SJSA1 (cell line): ENCODE data around the gene FGF1. TPM values are rescaled to one million over a fixed set of nuclear protein-coding genes. Genes with fewer than 3 reads are reported as not detected.

Experiments used
- DNase-seq, 2 experiments: peaks; one replicate each; pipeline ENCODE4 v3.0.0-alpha.2; 2015 to 2020; ENCODE audit warnings: low spot score in 2 of 2, low read depth in 1 of 2
- H3K27ac ChIP-seq: fragments of 250-450 bp; sonication (Bioruptor Pico); 2 replicates; pipeline ENCODE4 v1.5.1; 2020; ENCODE audit warnings: mild to moderate bottlenecking, moderate library complexity
- H3K27me3 ChIP-seq: fragments of 250-450 bp; sonication (Bioruptor Pico); replicated peaks from 2 replicates; pipeline ENCODE4 v1.5.1; 2020; ENCODE audit warnings: mild to moderate bottlenecking, moderate library complexity
- H3K36me3 ChIP-seq: fragments of 250-450 bp; sonication (Bioruptor Pico); 2 replicates; pipeline ENCODE4 v1.5.1; 2020; ENCODE audit warnings: mild to moderate bottlenecking
- H3K4me1 ChIP-seq: fragments of 250-450 bp; sonication (Bioruptor Pico); replicated peaks from 2 replicates; pipeline ENCODE4 v1.6.1; 2021; ENCODE audit warnings: mild to moderate bottlenecking
- H3K4me3 ChIP-seq: fragments of 250-450 bp; sonication (Bioruptor Pico); 2 replicates; pipeline ENCODE4 v1.5.1; 2020; ENCODE audit warnings: mild to moderate bottlenecking
- H3K9me3 ChIP-seq: fragments of 250-450 bp; sonication (Bioruptor Pico); replicated peaks from 2 replicates; pipeline ENCODE4 v1.5.1; 2020; ENCODE audit warnings: mild to moderate bottlenecking
- total RNA-seq: library from RNA; depleted of rRNA; stranded (reverse); fragments of >200 nt; shearing (Covaris generic); gene quantifications from 2 replicates; pipeline ENCODE4 v1.2.3, GENCODE V29; 2014

The FGF1 gene
- total RNA-seq, 1 experiment from 2014 or later: 36.7 TPM

DNA sequence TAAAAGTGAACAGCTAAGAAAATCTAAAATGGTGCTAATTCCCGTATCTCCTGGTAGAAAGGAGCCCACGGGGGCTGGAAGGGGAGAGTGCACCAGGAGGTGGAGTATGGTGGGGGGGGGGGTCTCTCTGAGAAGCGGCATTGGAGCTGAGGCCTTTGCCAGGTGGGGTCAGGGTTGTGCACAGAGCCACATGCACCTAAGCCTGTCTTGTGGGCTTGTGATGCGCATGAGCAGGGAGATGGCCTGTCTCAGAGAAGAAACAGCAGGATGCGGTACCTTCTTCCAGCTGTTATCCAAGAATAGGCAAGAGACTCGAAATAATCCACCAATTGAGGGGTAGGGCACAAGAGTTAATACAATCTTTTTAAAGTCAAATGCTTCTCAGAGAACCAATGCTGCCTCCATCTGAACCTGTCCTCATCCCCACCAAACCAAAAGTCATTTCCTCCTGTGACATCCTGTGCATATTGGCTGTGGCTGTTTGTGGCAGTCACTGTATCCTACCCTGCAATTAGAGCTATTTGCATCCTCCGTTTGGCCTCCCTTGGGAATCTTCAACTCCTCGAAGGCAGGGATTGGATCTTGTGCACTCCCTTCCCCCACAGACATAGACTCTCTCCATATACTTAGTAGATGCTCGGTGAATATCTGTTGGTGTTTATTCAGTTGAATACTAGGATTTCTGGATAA, 45.4 kb downstream of the FGF1 start:
- H3K4me1 ChIP-seq: peaks cover 19% of the 10 kb centered on the region
- H3K4me3 ChIP-seq: no peak overlapping the region
- H3K9me3 ChIP-seq: no peaks in the 10 kb centered on the region

GRCh38 chr5:142639455-142639854, 46.4 kb downstream of the FGF1 start:
- H3K4me1 ChIP-seq: peaks cover 10% of the 10 kb centered on the region
- H3K27ac ChIP-seq: no peak overlapping the region
- no peak overlapping the region for H3K4me3 ChIP-seq
- no peaks in the 10 kb centered on the region for H3K9me3 ChIP-seq
- H3K27me3 ChIP-seq: no peaks in the 10 kb centered on the region
- H3K36me3 ChIP-seq: no peaks in the 10 kb centered on the region
- DNase-seq: no peak

More for the DNA sequence above, 45.4 kb downstream of the FGF1 start:
- H3K36me3 ChIP-seq: no peaks in the 10 kb centered on the region
- DNase-seq: no peak
- no peak overlapping the region for H3K27ac ChIP-seq
- no peaks in the 10 kb centered on the region for H3K27me3 ChIP-seq

- Histone ChIP-seq H3K4me1 (no peaks in the 10 kb centered on the region), H3K4me3 (no peak overlapping the region), H3K27ac (no peak overlapping the region), H3K27me3 (no peaks in the 10 kb centered on the region), H3K36me3 (no peaks in the 10 kb centered on the region), H3K9me3 (no peaks in the 10 kb centered on the region)
- no peak for DNase-seq
Observed at GRCh38 chr5:142637871-142638270, 48.0 kb downstream of the FGF1 start.

GRCh38 chr5:142636698-142637324, 49.1 kb downstream of the FGF1 start:
- no peaks in the 10 kb centered on the region for H3K36me3 ChIP-seq
- DNase-seq: no peak
- no peaks in the 10 kb centered on the region for H3K4me1 ChIP-seq
- no peak overlapping the region for H3K27ac ChIP-seq
- H3K27me3 ChIP-seq: no peaks in the 10 kb centered on the region
- H3K9me3 ChIP-seq: no peaks in the 10 kb centered on the region
- H3K4me3 ChIP-seq: no peak overlapping the region

DNA sequence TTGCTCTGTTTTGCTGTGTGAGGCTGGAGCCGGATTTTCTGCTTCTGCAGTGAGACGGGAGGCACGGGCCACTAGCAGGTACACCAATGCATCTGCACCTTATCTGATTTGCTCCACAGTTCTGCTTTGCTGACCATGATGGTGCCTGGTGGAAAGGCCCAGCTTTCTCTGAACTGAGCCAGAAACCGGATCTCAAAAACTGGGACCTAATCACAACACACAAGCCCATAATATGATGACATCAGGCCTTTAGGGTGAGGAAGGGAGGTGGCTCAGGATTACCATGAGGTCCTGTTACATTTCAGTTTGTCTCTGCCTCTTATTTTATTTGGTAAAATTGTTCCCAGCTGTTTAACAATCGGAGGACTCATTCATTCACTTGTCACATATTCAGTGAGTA, 49.8 kb downstream of the FGF1 start:
- no peaks in the 10 kb centered on the region for H3K27me3 ChIP-seq
- no peak overlapping the region for H3K4me3 ChIP-seq
- H3K4me1 ChIP-seq: peaks cover 4% of the 10 kb centered on the region
- no peaks in the 10 kb centered on the region for H3K36me3 ChIP-seq
- no peak for DNase-seq
- H3K9me3 ChIP-seq: no peaks in the 10 kb centered on the region
- H3K27ac ChIP-seq: no peak overlapping the region

DNA sequence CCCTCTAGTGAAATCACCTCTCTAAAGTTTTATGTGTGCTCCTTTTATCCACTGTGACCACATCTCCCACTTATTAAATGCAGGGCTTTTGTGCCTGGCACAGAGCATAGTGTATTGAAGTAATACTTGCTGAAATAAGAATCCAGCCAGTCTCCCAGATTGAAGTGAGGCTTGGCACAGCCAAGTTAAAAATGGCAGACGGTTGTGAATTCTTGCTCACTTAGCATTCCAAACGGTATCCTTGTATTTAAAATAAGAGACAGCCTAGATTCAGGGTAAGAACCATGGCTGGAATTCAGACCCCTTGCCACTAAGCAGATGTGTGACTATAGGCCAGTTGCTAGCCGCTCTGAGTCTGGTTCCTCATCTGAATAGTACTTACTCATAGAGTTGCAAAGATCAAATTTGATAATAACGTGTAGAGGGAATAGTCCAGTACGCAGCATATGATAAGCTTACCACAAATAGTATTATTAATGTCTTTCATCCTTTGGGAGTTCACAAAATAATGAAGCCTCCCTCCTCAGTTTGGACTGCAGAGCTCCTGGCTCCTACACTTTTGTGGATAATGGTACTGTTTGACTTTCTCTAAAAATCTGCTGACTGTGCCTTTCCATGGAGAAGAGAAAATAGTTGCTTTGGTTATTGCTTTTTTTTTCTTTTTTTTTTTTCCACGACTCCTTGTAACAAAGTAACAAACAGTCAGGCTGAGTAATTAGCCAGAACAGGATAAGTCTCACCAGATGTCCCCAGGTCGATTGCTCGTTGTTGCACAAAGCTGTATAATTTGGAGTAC, 51.5 kb downstream of the FGF1 start:
- Histone ChIP-seq H3K4me1 (peaks cover 7% of the 10 kb centered on the region), H3K36me3 (no peaks in the 10 kb centered on the region), H3K27ac (no peak overlapping the region), H3K27me3 (no peaks in the 10 kb centered on the region), H3K4me3 (no peak overlapping the region), H3K9me3 (no peaks in the 10 kb centered on the region)
- DNase-seq: no peak

GRCh38 chr5:142630927-142631539, 54.9 kb downstream of the FGF1 start:
- Histone ChIP-seq H3K27ac (no peak overlapping the region), H3K36me3 (no peaks in the 10 kb centered on the region), H3K4me3 (no peak overlapping the region), H3K9me3 (no peaks in the 10 kb centered on the region), H3K4me1 (peaks cover 10% of the 10 kb centered on the region), H3K27me3 (no peaks in the 10 kb centered on the region)
- DNase-seq: no peak

DNA sequence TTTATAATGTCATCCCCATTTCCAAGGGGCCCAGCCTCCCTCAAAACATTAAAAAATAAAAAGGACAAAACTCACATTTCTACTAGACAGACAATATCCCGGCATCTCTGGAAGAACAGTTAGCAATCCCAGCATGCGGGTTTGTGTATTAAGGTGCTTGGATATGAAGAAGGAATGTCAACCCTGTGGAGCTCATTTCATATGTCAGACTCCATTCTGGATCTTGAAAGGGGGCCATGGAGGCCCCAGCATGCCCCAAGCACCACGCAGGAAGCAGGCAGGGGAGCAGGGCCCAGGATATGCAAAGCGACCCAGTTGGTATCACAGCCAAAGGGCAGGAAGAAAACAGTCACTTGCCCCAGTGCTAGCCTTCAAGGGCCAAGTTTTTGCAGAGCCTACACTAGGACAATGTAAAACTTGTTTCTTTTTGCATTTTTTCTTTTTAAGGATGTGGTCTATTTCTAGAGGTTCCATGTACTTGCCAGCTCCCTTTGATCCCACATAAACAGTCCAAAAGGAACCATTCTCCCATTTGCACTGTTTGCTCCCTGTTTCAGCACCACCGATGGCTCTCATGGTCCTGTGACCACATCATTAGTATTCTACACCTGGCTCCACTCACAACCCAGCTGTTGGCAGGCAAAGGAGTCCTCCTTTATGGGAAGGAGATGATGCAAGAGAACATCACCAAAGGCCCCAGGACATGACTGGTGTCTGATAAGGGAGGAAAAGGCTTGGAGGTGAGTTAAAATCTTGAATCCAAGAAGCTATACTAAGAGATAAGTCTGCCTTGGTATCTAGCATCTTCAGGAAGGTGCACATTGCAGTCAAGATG, 58.3 kb downstream of the FGF1 start:
- DNase-seq: no peak
- Histone ChIP-seq H3K4me1 (peaks cover 29% of the 10 kb centered on the region), H3K27me3 (no peaks in the 10 kb centered on the region)

DNA sequence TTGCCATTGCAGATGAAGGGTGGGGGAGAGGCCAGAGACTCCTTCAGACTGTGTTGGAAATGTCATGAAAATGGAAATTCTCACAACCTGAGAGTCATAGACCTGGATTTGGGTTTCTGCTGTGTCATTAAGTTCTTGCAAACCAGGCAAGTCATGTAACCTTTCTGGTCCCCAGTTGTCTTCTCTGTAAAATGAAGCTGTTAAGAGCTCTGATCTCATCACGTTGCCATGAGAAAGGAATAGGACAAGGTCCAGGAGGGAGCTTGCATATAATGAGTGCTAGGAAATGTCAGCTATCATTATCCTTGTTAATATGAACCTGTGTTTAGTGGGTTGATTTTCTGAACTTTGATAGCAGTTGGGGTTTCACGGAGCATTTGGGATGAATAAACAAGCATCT, 59.1 kb downstream of the FGF1 start:
- H3K4me3 ChIP-seq: no peak overlapping the region
- peaks cover 37% of the 10 kb centered on the region for H3K4me1 ChIP-seq
- no peaks in the 10 kb centered on the region for H3K9me3 ChIP-seq
- H3K36me3 ChIP-seq: 0 out of 2 replicates have a peak, but pooled peaks cover 2% of the 10 kb centered on the region
- H3K27ac ChIP-seq: no peak overlapping the region
- DNase-seq: no peak
- H3K27me3 ChIP-seq: no peaks in the 10 kb centered on the region

More for the DNA sequence above, 58.3 kb downstream of the FGF1 start:
- Histone ChIP-seq H3K4me3 (no peak overlapping the region), H3K9me3 (no peaks in the 10 kb centered on the region), H3K36me3 (no peaks in the 10 kb centered on the region), H3K27ac (no peak overlapping the region)

GRCh38 chr5:142626099-142626498, 59.8 kb downstream of the FGF1 start:
- Histone ChIP-seq H3K27me3 (no peaks in the 10 kb centered on the region), H3K9me3 (no peaks in the 10 kb centered on the region), H3K4me1 (peaks cover 40% of the 10 kb centered on the region), H3K4me3 (no peak overlapping the region), H3K27ac (no peak overlapping the region), H3K36me3 (0 out of 2 replicates have a peak, but pooled peaks cover 2% of the 10 kb centered on the region)
- no peak for DNase-seq

DNA sequence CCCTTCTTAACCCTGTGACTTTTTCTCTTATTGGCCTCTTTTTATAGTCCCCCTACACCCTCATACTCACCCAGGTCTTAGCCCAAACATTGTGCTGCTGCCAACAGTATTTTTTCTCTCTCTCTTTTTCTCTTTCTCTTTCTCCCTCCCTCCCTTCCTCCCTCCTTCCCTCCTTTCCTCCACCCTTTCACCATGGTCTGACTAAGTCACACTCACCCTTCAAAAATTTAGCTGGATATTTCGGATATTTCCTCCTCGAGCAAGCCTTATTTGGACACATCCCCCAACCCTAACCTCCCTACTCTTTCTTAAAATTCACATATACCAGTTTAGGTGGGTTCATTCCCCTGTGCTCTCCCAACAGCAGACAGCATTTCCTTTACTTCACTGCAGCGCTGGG, 64.7 kb downstream of the FGF1 start:
- Histone ChIP-seq H3K9me3 (no peaks in the 10 kb centered on the region; the same call in 1 of the 2 replicates), H3K27ac (peak overlapping the region; percentile 87), H3K36me3 (peaks cover 7% of the 10 kb centered on the region; the same call in 1 of the 2 replicates), H3K4me1 (peaks cover 51% of the 10 kb centered on the region), H3K4me3 (peak overlapping the region; percentile 20), H3K27me3 (no peaks in the 10 kb centered on the region)
- peak; percentile 78 to 91 for DNase-seq

GRCh38 chr5:142619815-142620214, 66.1 kb downstream of the FGF1 start:
- Histone ChIP-seq H3K36me3 (peaks cover 7% of the 10 kb centered on the region; the same call in 1 of the 2 replicates), H3K4me1 (peaks cover 37% of the 10 kb centered on the region), H3K27me3 (no peaks in the 10 kb centered on the region), H3K4me3 (no peak overlapping the region), H3K9me3 (no peaks in the 10 kb centered on the region; the same call in 1 of the 2 replicates), H3K27ac (no peak overlapping the region)
- no peak for DNase-seq

GRCh38 chr5:142618130-142618523, 67.8 kb downstream of the FGF1 start:
- Histone ChIP-seq H3K36me3 (peaks cover 7% of the 10 kb centered on the region; the same call in 1 of the 2 replicates), H3K27ac (peak overlapping the region; percentile 1; the same call in 1 of the 2 replicates), H3K4me1 (peaks cover 31% of the 10 kb centered on the region), H3K4me3 (no peak overlapping the region), H3K9me3 (no peaks in the 10 kb centered on the region; the same call in 1 of the 2 replicates), H3K27me3 (no peaks in the 10 kb centered on the region)
- no peak for DNase-seq
